Forelimb muscle (tissue), 1 donor: ENCODE data around the gene PTRHD1. TPM values are rescaled to one million over a fixed set of nuclear protein-coding genes. Genes with fewer than 3 reads are reported as not detected.
"Not testable (repeated sequence)": the region's sequence is repeated elsewhere in the genome, so short reads cannot be mapped to it uniquely, and the experiment has no call there.

ENCODE experiments used
- DNase-seq: peaks from one replicate; pipeline ENCODE4 v3.0.0-alpha.2; 2013; ENCODE audit warnings: low read depth
- polyA plus RNA-seq: library from polyadenylated mRNA; unstranded; fragments of 120-200 nt; gene quantifications from one replicate; pipeline ENCODE4 v1.2.1, GENCODE V29; 2013; ENCODE audit not compliant: insufficient read length

Gene PTRHD1
- polyA plus RNA-seq, 1 donor, result 43.7 TPM

DNA sequence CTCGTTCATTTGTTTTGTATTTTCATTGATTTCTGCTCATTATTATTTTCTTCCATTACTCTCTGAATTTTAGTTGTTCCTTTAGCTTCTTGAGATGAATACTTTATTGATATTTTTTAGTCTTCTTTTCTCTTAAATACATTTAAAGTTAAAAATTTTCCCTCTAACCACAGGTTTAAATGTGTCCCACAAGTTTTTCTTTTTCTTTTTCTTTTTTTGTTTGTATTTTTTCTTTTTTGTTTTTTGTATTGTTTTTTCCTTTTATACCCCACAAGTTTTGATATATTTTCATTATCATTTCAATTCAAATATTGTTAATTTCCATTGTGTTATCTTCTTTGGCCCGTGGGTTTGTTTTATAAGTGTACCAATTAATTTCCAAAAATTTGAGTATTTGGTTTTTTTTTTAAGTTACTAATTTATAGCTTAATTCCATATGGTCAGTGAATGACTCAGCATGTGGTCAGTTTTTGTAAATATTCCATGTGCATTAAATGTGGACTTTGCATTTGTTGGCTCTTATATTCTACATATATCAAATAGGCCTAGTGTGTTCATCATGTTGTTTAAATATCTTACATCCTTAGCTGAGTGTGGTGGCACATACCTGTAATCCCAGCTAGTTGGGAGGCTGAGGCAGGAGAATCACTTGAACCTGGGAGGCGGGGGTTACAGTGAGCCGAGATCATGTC is 16.3 kb upstream of the PTRHD1 start:
- no peak for DNase-seq

DNA sequence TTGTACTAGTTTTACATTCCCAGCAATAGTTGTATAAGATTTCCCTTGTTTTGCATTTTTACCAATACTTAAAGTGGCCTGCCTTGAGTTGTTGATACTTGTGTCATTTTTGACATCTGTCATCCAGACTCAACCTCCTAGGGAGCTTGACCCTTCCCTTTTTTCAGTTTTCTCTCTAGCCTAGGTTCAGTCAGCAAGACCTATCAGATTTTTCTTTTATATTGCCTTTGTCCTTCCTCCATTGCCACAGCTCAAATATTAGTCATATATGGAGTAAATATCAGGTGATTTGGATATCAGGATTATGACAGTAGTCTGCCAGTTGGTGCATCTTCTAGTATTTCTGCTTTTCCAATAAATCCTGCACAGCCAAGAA is 13.5 kb upstream of the PTRHD1 start:
- DNase-seq, result no peak

DNA sequence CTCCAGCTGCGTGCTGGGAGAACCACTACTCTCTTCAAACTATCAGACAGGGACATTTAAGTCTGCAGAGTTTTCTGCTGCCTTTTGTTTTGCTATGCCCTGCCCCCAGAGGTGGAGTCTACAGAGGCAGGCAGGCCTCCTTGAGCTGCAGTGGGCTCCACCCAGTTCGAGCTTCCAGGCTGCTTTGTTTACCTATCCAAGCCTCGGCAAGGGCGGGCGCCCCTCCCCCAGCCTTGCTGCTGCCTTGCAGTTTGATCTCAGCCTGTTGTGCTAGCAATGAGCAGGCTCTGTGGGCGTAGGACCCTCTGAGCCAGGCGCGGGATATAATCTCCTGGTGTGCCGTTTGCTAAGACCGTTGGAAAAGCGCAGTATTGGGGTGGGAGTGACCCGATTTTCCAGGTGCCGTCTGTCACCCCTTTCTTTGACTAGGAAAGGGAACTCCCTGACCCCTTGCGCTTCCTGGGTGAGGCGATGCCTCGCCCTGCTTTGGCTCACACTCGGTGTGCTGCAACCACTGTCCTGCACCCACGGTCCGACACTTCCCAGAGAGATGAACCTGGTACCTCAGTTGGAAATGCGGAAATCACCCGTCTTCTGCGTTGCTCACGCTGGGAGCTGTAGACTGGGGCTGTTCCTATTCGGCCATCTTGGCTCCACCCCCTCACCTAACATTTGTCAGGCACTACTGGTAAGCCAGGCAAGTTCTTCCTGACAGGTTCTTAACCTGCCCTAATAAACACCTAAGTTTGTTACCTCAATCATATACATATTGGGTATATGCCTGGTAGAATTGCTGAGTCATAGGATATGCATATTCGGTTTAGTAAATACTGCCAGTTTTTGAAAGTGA is 12.8 kb upstream of the PTRHD1 start:
- DNase-seq, result not testable (repeated sequence)

DNA sequence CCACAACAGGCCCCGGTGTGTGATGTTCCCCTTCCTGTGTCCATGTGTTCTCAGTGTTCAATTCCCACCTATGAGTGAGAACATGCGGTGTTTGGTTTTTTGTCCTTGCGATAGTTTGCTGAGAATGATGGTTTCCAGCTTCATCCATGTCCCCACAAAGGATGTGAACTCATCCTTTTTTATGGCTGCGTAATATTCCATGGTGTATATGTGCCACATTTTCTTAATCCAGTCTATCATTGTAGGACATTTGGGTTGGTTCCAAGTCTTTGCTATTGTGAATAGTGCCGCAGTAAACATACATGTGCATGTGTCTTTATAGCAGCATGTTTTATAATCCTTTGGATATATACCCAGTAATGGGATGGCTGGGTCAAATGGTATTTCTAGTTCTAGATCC is 7.3 kb upstream of the PTRHD1 start:
- not testable (repeated sequence) for DNase-seq

- no peak for DNase-seq
Observed at GRCh38 chr2:24797644-24798043, 4.5 kb upstream of the PTRHD1 start.

DNA sequence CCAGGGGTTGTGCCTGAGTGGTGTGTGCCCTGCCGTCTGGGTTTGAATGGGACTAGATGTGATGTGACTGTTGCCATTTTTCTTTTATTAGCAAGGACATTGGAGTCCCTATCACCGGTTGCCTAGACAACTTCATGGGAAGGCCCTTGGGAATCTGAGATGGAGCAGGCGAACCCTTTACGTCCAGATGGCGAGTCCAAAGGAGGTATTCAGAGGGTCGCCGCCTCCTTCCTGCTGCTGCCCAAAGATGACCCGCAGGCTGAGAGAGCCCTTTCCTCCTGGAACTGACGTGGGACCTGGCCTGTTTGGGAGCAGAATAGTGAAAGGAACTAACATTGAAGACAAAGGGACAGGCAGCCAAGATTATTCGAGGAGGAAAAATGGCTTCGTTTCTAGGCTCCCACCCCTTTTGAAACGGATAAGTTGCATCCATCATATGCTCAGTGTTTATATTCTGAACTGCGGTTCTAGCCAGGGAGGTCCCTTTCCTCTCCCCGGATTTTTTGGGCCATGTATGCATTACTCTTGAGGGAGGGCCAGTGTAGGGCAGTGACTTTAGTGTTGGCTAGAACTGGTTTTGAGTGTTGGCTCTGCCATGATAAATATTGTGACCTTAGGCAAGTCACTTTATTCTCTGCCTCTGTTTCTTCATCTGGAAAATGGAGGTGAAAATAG is 707 bp upstream of the PTRHD1 start:
- DNase-seq, result no peak

DNA sequence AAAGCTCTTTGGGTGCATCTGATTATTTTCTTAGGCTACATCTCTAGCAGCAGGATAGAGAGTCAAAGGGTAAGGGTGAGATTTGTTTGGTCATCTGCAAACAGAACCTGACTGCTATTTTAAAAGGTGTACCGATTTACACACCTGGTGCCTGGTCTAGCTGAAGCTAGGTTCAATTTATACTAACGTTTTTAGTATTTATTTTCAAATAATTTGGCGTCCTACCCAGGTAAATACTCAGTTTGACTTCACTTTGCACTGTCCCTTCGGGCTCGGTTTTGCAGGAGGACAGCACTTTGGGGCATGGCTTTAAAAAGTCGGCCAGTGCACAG is 683 bp downstream of the PTRHD1 start:
- no peak for DNase-seq

- DNase-seq, result no peak
Observed at GRCh38 chr2:24791452-24791851, 1.7 kb downstream of the PTRHD1 start.

GRCh38 chr2:24788816-24789215 is 4.4 kb downstream of the PTRHD1 start:
- no peak for DNase-seq

- no peak for DNase-seq
Observed at GRCh38 chr2:24787532-24787931, 5.7 kb downstream of the PTRHD1 start.

DNA sequence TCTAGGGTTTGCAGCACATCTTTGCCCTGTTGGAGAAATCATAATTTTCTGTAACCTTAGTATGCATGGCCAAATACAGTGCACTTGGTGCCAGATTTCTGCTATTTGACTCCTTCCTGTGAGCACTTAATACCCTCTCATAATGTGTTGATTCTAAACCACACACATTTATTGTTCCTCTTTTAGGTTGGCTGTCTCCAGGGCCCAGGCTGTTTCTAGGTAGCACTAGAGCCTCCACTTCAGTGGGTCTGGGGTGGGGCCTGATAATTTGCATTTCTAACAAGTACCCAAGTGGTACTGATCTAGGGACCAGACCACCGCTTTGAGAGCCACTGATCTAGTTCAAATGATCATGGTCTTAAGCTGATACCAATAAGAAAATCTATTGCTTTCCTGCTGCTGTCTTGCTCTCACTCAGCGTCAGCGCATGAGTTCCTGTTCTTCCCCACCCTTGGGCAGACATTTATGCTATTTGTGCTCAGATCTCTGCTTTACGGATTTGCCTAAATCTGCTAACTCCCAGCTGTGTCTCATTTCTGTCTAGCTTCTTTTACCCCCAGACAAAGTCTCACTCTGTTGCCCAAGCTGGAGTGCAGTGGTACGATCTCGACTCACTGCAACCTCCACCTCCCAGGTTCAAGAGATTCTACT is 7.4 kb downstream of the PTRHD1 start:
- no peak for DNase-seq

DNA sequence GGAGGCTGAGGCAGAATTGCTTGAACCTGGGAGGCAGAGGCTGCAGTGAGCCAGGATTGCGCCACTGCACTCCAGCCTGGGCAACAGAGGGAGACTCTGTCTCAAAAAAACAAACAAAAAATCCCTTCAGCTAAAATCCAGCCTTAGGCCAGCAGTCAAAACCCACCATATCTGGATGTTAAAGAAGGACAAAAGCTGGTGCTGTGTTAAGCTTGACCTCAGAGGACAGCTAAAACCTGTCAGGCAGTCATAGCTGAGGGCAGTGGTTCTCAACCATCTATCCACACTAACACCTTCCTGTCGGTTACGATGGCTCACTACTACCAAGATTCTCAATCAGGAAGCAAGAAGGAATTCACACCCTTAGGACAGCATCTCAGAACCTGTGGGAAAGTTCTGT is 9.6 kb downstream of the PTRHD1 start:
- DNase-seq, result no peak

DNA sequence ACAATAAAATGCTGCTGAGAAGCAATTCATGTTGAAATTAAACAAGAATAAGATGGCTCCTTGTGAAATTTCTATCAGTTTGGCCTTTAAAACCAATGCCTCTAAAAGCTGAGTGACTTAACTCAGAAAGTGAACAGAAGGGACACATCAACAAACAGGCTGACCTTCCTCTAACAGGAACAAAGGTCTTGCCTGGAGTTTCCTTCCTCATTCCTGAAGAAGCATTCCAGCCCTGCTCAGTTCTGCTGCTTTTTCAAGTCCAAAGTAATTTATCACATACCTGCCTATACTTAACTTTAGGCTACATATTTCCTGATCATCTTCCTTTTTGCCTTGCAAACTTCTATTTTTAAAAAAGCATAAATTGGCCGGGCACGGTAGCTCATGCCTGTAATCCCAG is 14.1 kb downstream of the PTRHD1 start:
- no peak for DNase-seq

GRCh38 chr2:24774373-24774772 is 18.8 kb downstream of the PTRHD1 start:
- no peak for DNase-seq

DNA sequence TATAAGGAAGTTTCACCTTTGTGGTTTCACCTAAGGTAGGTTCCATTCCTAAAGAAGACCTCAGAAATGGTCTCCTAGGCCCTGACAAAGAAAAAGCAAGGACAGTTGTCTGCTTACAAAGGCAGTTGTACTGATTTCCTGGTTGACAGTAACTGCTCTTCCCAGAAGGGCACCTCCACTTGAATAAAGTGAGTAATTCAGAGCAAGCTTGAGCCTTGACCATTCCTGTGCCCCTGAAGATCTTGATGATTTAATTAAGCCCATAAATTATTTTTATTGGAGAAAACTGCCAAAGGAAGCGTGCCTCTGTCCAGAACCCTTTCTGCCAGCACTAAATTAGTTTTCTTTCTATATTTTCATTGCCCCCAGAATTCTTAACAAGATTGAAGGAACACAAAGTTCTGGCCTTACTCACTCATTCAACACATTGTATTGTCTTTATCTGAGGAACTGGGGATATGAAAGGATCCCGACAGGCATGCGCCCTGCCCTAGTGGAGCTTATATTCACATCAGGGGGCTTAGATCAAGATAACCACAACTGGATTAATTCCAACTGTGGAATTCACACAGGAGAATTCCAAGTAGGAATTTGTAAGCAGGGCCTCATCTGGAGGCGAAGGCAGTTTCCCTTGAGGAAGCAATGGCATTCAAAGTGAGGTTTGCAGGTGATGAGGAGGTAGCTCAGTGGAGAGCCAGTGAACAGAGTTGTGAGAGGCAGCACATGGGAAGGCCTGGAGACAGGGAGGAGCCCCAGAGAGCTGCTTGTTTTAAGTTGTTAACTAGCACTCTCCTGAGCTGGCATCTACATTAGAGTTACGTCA is 21.2 kb downstream of the PTRHD1 start:
- DNase-seq, result no peak

DNA sequence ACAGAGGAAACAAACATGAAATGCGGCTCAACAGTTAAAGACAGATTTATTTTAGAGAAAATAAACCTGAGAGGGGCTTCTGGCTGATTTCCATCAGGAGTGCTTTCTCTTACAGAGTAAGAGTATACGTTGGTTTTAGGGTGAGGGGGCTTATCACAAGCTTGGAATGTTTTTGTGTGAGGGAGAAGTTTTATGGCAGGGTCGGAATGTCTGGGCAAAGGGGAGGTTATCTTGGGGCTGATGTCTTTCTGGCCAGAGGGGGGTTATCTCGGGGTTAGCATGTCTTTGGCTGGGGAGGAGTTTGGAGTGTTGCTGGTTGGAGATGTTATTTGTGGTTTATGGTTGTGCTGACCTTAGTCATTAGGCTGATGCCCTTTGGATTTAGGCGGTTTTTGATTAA is 22.1 kb downstream of the PTRHD1 start:
- no peak for DNase-seq

DNA sequence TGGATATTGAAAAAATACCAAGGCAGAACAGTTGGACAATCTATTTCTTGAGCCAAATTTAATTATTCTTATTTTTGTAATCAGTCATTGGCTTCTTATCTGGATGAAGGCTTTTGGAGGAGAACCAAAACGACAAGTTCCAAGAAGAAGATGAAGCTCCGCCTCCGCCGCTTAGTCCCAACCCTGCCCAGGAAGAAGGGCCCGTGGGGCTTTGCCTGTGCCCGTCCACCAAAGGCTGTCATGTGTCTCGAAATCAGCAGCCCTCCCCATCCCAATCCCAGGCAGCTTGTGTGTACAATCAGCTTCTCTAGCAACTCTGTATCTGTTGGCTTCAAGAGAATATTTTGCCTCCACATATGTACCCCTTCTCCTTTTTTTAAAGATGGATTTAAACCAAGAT is 24.6 kb downstream of the PTRHD1 start:
- no peak for DNase-seq

GRCh38 chr2:24768013-24768412 is 25.2 kb downstream of the PTRHD1 start:
- no peak for DNase-seq

- DNase-seq, result no peak
Observed at GRCh38 chr2:24766609-24767008, 26.6 kb downstream of the PTRHD1 start.

DNA sequence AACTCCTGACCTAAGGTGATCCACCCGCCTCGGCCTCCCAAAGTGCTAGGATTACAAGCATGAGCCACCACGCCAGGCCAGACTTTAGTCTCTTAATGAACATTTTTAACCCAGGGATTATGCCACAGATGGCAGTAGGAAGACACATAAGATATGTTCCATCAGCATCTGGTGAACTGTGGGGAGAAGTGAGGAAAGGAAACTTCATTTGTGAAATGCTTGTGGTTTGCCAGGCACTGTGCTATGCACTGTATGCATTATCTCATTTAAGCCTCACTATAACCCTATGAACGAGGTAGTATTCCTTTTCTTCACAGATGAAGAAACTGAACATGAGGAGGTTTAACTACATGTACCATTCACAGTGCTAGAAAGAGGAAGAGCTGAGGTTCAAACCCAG is 29.3 kb downstream of the PTRHD1 start:
- no peak for DNase-seq

DNA sequence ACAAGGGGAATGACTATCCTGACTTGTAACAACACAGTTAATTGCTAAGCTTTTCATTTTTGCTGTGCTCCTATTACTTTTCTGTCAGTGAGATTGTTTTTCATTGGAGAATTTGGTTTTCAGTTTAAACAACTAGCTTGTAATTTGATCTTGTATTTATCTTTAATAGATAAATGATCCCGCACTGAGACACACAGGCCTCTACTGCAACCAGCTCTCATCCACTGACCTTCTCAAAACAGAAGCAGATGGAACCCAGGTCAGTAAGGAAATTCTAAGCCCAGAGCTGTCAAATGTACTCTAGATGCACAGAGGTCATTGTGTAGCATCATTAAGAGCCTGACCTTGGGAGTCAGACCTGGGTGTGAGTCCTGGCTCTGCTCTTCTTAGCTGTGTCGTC is 30.7 kb downstream of the PTRHD1 start:
- no peak for DNase-seq

- DNase-seq, result no peak
Observed at GRCh38 chr2:24761866-24762265, 31.3 kb downstream of the PTRHD1 start.
